Activated naive CD8-positive, alpha-beta T cell (primary cell): ENCODE results near the gene UBE2J2.
"Not testable (repeated sequence)": the region's sequence is repeated elsewhere in the genome, so short reads cannot be mapped to it uniquely, and the experiment has no call there.

Experiments
- H3K27ac Mint-ChIP-seq: one replicate; pipeline ENCODE4 v1.8.0; 2021; ENCODE audit warnings: mixed read lengths
- H3K27me3 Mint-ChIP-seq: one replicate; pipeline ENCODE4 v1.8.0; 2021; ENCODE audit warnings: mixed read lengths
- H3K36me3 Mint-ChIP-seq: one replicate; pipeline ENCODE4 v1.8.0; 2021; ENCODE audit warnings: mixed read lengths
- H3K4me1 Mint-ChIP-seq: one replicate; pipeline ENCODE4 v1.8.0; 2021; ENCODE audit warnings: low read depth, mixed read lengths
- H3K4me3 Mint-ChIP-seq: one replicate; pipeline ENCODE4 v1.8.0; 2021; ENCODE audit warnings: mild to moderate bottlenecking, mixed read lengths
- H3K9me3 Mint-ChIP-seq: one replicate; pipeline ENCODE4 v1.8.0; 2021; ENCODE audit warnings: low read depth, mixed read lengths

Gene UBE2J2

DNA sequence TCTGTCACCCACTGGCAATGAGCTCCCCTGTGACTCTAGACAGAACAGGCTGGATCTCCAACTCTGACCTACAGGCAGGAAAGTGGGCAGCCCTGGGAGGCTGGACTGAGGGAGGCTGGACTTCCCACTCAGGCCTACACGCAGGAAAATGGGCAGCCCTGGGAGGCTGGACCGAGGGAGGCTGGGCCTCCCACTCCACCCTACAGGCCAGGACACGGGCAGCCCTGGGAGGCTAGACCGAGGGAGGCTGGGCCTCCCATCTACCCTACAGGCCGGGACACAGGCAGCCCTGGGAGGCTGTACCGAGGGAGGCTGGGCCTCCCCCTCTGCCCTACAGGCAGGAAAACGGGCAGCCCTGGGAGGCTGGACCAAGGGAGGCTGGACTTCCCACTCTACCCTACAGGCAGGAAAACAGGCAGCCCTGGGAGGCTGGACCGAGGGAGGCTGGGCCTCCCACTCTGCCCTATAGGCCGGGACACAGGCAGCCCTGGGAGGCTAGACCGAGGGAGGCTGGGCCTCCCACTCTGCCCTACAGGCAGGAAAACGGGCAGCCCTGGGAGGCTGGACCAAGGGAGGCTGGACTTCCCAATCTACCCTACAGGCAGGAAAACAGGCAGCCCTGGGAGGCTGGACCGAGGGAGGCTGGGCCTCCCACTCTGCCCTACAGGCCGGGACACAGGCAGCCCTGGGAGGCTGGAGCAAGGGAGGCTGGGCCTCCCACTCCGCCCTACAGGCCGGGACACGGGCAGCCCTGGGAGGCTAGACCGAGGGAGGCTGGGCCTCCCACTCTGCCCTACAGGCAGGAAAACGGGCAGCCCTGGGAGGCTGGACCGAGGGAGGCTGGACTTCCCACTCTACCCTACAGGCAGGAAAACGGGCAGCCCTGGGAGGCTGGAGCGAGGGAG is 25.4 kb downstream of the UBE2J2 start:
- H3K4me1 Mint-ChIP-seq, result peaks cover 13% of the 10 kb centered on the region
- not testable (repeated sequence) for H3K27me3 Mint-ChIP-seq, H3K4me3 Mint-ChIP-seq, H3K9me3 Mint-ChIP-seq, H3K36me3 Mint-ChIP-seq, H3K27ac Mint-ChIP-seq

DNA sequence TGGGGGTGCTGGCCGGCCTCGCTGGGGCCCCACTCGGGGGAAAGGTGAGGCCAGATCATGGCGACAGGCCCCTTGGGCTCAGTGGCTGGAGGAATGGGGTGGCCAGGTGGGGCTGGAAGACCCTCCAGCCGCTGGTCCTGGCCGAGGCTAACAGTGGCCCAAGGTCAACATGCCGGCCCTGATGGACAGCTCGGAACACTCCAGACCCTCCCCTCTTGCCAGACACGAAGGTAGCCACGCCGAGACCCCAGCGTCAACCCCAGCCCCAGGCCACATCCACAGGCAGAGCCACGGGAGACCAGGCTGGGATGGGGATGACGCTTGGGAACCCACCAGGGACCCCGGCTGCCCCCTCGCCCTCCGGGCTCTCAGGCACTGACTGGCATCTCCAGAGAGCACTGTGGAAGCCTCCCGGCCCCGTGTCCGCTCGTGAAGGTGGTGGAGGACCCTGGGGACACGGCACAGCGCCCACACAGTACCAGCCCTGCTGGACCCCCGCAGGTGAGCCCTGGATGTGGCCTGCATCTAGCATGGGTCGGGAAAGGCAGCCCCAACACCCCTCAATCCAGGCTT is 26.2 kb downstream of the UBE2J2 start:
- Mint-ChIP-seq H3K4me1 (peaks cover 12% of the 10 kb centered on the region), H3K27me3 (no peaks in the 10 kb centered on the region), H3K4me3 (no peak overlapping the region)

GRCh38 chr1:1246577-1247340 is 26.9 kb downstream of the UBE2J2 start, which contains the start of gene C1QTNF12:
Gene C1QTNF12, minus strand, starts transcription at chr1:1246722. Its CDS starts 32 bp downstream, at chr1:1246690.
- Mint-ChIP-seq H3K4me1 (peaks cover 12% of the 10 kb centered on the region), H3K36me3 (no peaks in the 10 kb centered on the region), H3K27ac (no peak within 1 kb of the TSS), H3K4me3 (no peak within 1 kb of the TSS), H3K9me3 (no peaks in the 10 kb centered on the region), H3K27me3 (no peaks in the 10 kb centered on the region)

More for the DNA sequence above, 26.2 kb downstream of the UBE2J2 start:
- H3K27ac Mint-ChIP-seq, result no peak overlapping the region
- H3K36me3 Mint-ChIP-seq, result no peaks in the 10 kb centered on the region
- no peaks in the 10 kb centered on the region for H3K9me3 Mint-ChIP-seq

GRCh38 chr1:1245817-1246576 is 27.7 kb downstream of the UBE2J2 start:
- Mint-ChIP-seq H3K4me1 (peaks cover 10% of the 10 kb centered on the region), H3K27ac (no peak overlapping the region), H3K9me3 (no peaks in the 10 kb centered on the region), H3K36me3 (no peaks in the 10 kb centered on the region), H3K27me3 (no peaks in the 10 kb centered on the region), H3K4me3 (no peak overlapping the region)

DNA sequence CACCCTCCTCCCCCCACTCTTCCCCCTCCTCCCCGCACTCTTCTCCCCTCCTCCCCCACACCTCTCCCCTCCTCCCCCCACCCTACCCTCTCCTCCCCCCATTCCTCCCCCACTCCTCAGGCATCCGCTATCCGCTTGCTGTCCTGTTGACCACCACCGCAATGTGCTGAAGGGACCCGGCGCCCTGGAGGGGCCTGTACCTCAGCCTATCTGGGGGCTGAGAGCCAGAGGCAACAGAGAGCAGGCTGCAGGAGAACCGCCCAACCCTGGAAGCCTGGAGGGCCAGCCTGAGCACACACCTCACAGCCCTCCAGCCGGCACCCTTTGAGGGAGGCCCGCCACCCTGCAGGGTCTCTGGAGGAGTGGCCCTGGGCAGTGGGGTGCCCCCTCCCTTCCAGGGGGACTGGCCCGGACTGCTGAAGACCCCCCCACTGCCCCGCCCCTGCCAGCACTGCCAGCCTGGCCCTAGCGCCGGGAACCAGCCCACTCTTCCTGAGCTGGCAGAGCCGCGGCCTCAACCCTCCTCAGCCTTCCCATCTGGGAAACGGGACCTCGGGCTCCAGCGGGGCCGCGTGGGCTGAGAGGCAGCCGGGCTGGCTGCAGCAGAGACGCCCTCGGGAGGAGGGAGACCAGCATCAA is 28.4 kb downstream of the UBE2J2 start:
- H3K27me3 Mint-ChIP-seq, result no peaks in the 10 kb centered on the region
- H3K27ac Mint-ChIP-seq, result no peak overlapping the region
- H3K4me3 Mint-ChIP-seq, result no peak overlapping the region
- H3K36me3 Mint-ChIP-seq, result no peaks in the 10 kb centered on the region
- H3K9me3 Mint-ChIP-seq, result no peaks in the 10 kb centered on the region
- peaks cover 7% of the 10 kb centered on the region for H3K4me1 Mint-ChIP-seq

DNA sequence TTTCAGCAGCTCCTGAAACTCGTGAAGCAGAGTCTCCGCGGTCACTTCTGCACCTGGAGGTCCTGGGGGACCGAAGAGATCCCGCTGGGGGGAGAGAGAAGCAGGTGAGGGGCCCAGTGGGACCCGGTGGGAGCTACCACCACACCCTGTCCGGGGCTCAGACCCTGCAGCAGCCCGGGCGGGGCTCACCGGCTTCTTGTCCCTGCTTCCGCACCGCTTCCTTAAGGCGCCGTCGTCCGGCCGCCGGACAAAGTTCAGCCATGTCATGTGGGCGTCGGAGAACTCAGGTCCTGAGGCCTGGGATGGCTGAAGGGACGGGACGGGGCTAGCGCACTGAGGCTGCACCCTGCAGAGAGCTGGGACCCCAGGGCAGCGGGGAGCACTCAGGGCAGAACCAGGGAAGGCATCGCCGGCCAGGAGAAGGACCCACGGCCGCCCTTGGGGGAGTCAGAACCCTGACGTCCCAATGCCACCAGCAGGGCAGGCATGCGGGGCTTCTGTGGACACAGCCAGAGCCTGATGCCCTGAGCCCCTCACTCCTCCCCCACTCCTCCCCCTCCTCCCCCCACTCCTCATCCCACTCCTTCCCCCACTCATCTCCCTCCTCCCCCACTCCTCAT is 29.4 kb downstream of the UBE2J2 start:
- Mint-ChIP-seq H3K9me3 (no peaks in the 10 kb centered on the region), H3K27ac (no peak overlapping the region), H3K4me3 (no peak overlapping the region), H3K36me3 (no peaks in the 10 kb centered on the region), H3K27me3 (no peaks in the 10 kb centered on the region), H3K4me1 (no peaks in the 10 kb centered on the region)

GRCh38 chr1:1243807-1244191 is 29.9 kb downstream of the UBE2J2 start:
- no peaks in the 10 kb centered on the region for H3K4me1 Mint-ChIP-seq
- H3K27me3 Mint-ChIP-seq, result no peaks in the 10 kb centered on the region
- no peaks in the 10 kb centered on the region for H3K36me3 Mint-ChIP-seq
- H3K9me3 Mint-ChIP-seq, result no peaks in the 10 kb centered on the region
- no peak overlapping the region for H3K27ac Mint-ChIP-seq
- H3K4me3 Mint-ChIP-seq, result no peak overlapping the region

- H3K9me3 Mint-ChIP-seq, result no peaks in the 10 kb centered on the region
- no peaks in the 10 kb centered on the region for H3K36me3 Mint-ChIP-seq
- no peak overlapping the region for H3K4me3 Mint-ChIP-seq
- no peak overlapping the region for H3K27ac Mint-ChIP-seq
- H3K4me1 Mint-ChIP-seq, result no peaks in the 10 kb centered on the region
- H3K27me3 Mint-ChIP-seq, result no peaks in the 10 kb centered on the region
These were observed 30.4 kb downstream of the UBE2J2 start for GRCh38 chr1:1243266-1243660.

GRCh38 chr1:1242461-1243265 is 31.0 kb downstream of the UBE2J2 start:
- H3K4me1 Mint-ChIP-seq, result no peaks in the 10 kb centered on the region
- H3K27ac Mint-ChIP-seq, result no peak overlapping the region
- H3K27me3 Mint-ChIP-seq, result no peaks in the 10 kb centered on the region
- H3K4me3 Mint-ChIP-seq, result no peak overlapping the region
- no peaks in the 10 kb centered on the region for H3K36me3 Mint-ChIP-seq
- no peaks in the 10 kb centered on the region for H3K9me3 Mint-ChIP-seq

GRCh38 chr1:1241588-1242219 is 31.9 kb downstream of the UBE2J2 start:
- Mint-ChIP-seq H3K27ac (no peak overlapping the region), H3K4me1 (no peaks in the 10 kb centered on the region), H3K36me3 (no peaks in the 10 kb centered on the region), H3K9me3 (no peaks in the 10 kb centered on the region), H3K4me3 (no peak overlapping the region), H3K27me3 (no peaks in the 10 kb centered on the region)

DNA sequence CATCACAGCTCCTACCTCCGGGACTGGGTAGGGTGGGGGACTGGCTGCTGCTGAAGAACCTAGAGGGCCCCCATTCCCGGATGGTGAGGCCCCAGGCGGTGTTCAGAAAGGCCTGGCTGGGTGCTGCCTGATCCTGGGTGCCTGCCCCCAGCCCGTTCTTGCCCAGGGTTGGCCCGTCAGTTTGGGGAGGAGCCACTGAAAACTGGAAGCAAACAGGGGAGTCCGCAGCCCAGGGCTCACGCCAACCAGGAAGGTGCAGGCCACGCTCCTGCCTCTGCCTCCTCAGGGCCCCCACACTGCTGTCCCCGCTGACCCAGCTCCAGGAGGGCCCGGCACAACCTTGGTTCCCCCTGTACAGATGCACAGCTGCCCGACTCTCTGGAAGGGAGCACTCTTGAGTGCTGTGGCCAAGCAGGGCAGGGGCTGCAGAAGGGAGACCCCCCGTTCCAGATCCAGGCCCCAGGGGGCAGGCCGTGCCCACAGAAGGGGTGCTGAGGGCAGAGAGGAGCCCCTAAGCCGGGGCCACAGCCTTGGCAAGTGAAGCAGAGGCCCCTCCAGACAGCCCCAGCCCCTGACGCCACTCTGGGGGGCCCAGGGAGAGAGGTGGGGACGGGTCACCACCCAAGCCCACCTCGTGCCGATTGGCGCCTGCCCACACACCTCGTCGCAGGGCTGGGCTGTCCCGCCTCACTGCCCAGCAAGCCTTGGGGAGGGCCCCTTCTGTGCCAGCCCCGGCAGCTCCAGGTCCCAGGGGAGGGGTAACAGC is 32.6 kb downstream of the UBE2J2 start:
- H3K27me3 Mint-ChIP-seq, result no peaks in the 10 kb centered on the region
- H3K4me3 Mint-ChIP-seq, result no peak overlapping the region
- H3K36me3 Mint-ChIP-seq, result no peaks in the 10 kb centered on the region
- H3K4me1 Mint-ChIP-seq, result no peaks in the 10 kb centered on the region
- no peak overlapping the region for H3K27ac Mint-ChIP-seq
- no peaks in the 10 kb centered on the region for H3K9me3 Mint-ChIP-seq

- no peaks in the 10 kb centered on the region for H3K4me1 Mint-ChIP-seq
- H3K4me3 Mint-ChIP-seq, result no peak overlapping the region
- H3K27me3 Mint-ChIP-seq, result no peaks in the 10 kb centered on the region
These were observed 33.3 kb downstream of the UBE2J2 start for GRCh38 chr1:1240348-1240732.

More at GRCh38 chr1:1240348-1240732, 33.3 kb downstream of the UBE2J2 start:
- Mint-ChIP-seq H3K27ac (no peak overlapping the region), H3K9me3 (no peaks in the 10 kb centered on the region), H3K36me3 (no peaks in the 10 kb centered on the region)
